ENCODE measurements around the gene USP20.

Gene USP20

GRCh38 chr9:129899620-129900019 lies 64.4 kb downstream of the USP20 start:
- peaks cover 89% of the 10 kb centered on the region for H3K4me1 Mint-ChIP-seq
- no peaks in the 10 kb centered on the region for H3K27me3 Mint-ChIP-seq
- peaks cover 95% of the 10 kb centered on the region for H3K36me3 Mint-ChIP-seq
- ATAC-seq, result no peak
- H3K9me3 Mint-ChIP-seq, result no peaks in the 10 kb centered on the region
- H3K4me3 Mint-ChIP-seq, result peak overlapping the region; percentile 61
- H3K27ac Mint-ChIP-seq, result peak overlapping the region; percentile 95

- no peaks in the 10 kb centered on the region for H3K9me3 Mint-ChIP-seq
- H3K36me3 Mint-ChIP-seq, result peaks cover 95% of the 10 kb centered on the region
- peaks cover 90% of the 10 kb centered on the region for H3K4me1 Mint-ChIP-seq
- H3K27me3 Mint-ChIP-seq, result no peaks in the 10 kb centered on the region
- ATAC-seq, result peak; percentile 98
- peak overlapping the region; percentile 47 for H3K4me3 Mint-ChIP-seq
- peak overlapping the region; percentile 95 for H3K27ac Mint-ChIP-seq
These were observed 65.2 kb downstream of the USP20 start for GRCh38 chr9:129900263-129901027.

- Mint-ChIP-seq H3K36me3 (peaks cover 95% of the 10 kb centered on the region), H3K27ac (peak overlapping the region; percentile 95), H3K4me3 (no peak overlapping the region), H3K9me3 (no peaks in the 10 kb centered on the region), H3K4me1 (peaks cover 89% of the 10 kb centered on the region), H3K27me3 (no peaks in the 10 kb centered on the region)
- ATAC-seq, result no peak
These were observed 66.9 kb downstream of the USP20 start for GRCh38 chr9:129901993-129902739.

GRCh38 chr9:129902740-129903134 lies 67.5 kb downstream of the USP20 start:
- ATAC-seq, result no peak
- peak overlapping the region; percentile 95 for H3K27ac Mint-ChIP-seq
- no peaks in the 10 kb centered on the region for H3K27me3 Mint-ChIP-seq
- H3K4me1 Mint-ChIP-seq, result peaks cover 86% of the 10 kb centered on the region
- H3K4me3 Mint-ChIP-seq, result no peak overlapping the region
- peaks cover 94% of the 10 kb centered on the region for H3K36me3 Mint-ChIP-seq
- no peaks in the 10 kb centered on the region for H3K9me3 Mint-ChIP-seq

- peaks cover 66% of the 10 kb centered on the region for H3K4me1 Mint-ChIP-seq
- no peaks in the 10 kb centered on the region for H3K27me3 Mint-ChIP-seq
- H3K36me3 Mint-ChIP-seq, result peaks cover 86% of the 10 kb centered on the region
- no peaks in the 10 kb centered on the region for H3K9me3 Mint-ChIP-seq
- H3K27ac Mint-ChIP-seq, result peak overlapping the region; percentile 63
- no peak for ATAC-seq
- no peak overlapping the region for H3K4me3 Mint-ChIP-seq
These were observed 69.5 kb downstream of the USP20 start for GRCh38 chr9:129904734-129905133.

GRCh38 chr9:129906298-129906697 lies 71.0 kb downstream of the USP20 start:
- no peak overlapping the region for H3K4me3 Mint-ChIP-seq
- peak overlapping the region; percentile 63 for H3K27ac Mint-ChIP-seq

GRCh38 chr9:129907201-129907600 lies 71.9 kb downstream of the USP20 start:
- H3K4me3 Mint-ChIP-seq, result no peak overlapping the region
- H3K9me3 Mint-ChIP-seq, result no peaks in the 10 kb centered on the region
- peak overlapping the region; percentile 63 for H3K27ac Mint-ChIP-seq
- H3K36me3 Mint-ChIP-seq, result peaks cover 73% of the 10 kb centered on the region
- no peaks in the 10 kb centered on the region for H3K27me3 Mint-ChIP-seq
- no peak for ATAC-seq
- peaks cover 54% of the 10 kb centered on the region for H3K4me1 Mint-ChIP-seq

More at GRCh38 chr9:129906298-129906697, 71.0 kb downstream of the USP20 start:
- H3K36me3 Mint-ChIP-seq, result peaks cover 74% of the 10 kb centered on the region
- H3K4me1 Mint-ChIP-seq, result peaks cover 55% of the 10 kb centered on the region
- no peaks in the 10 kb centered on the region for H3K9me3 Mint-ChIP-seq
- no peak for ATAC-seq
- H3K27me3 Mint-ChIP-seq, result no peaks in the 10 kb centered on the region

GRCh38 chr9:129908906-129909305 lies 73.6 kb downstream of the USP20 start:
- H3K4me1 Mint-ChIP-seq, result peaks cover 44% of the 10 kb centered on the region
- H3K36me3 Mint-ChIP-seq, result peaks cover 71% of the 10 kb centered on the region
- ATAC-seq, result no peak
- no peak overlapping the region for H3K27ac Mint-ChIP-seq
- H3K4me3 Mint-ChIP-seq, result no peak overlapping the region
- H3K9me3 Mint-ChIP-seq, result no peaks in the 10 kb centered on the region
- no peaks in the 10 kb centered on the region for H3K27me3 Mint-ChIP-seq

- Mint-ChIP-seq H3K27me3 (no peaks in the 10 kb centered on the region), H3K36me3 (peaks cover 65% of the 10 kb centered on the region), H3K4me1 (peaks cover 35% of the 10 kb centered on the region), H3K27ac (peak overlapping the region; percentile 62), H3K4me3 (no peak overlapping the region), H3K9me3 (no peaks in the 10 kb centered on the region)
- no peak for ATAC-seq
These were observed 74.6 kb downstream of the USP20 start for GRCh38 chr9:129909851-129910250.

GRCh38 chr9:129910628-129911567 lies 75.6 kb downstream of the USP20 start:
- Mint-ChIP-seq H3K4me3 (no peak overlapping the region), H3K4me1 (peaks cover 31% of the 10 kb centered on the region), H3K36me3 (peaks cover 59% of the 10 kb centered on the region), H3K27ac (peak overlapping the region; percentile 30), H3K27me3 (no peaks in the 10 kb centered on the region), H3K9me3 (no peaks in the 10 kb centered on the region)
- ATAC-seq, result peak; percentile 36

- Mint-ChIP-seq H3K4me1 (peaks cover 32% of the 10 kb centered on the region), H3K4me3 (no peak overlapping the region), H3K27ac (peak overlapping the region; percentile 55), H3K9me3 (no peaks in the 10 kb centered on the region), H3K36me3 (peaks cover 59% of the 10 kb centered on the region), H3K27me3 (no peaks in the 10 kb centered on the region)
- ATAC-seq, result no peak
These were observed 78.8 kb downstream of the USP20 start for GRCh38 chr9:129914051-129914450.

- ATAC-seq, result no peak
- peaks cover 40% of the 10 kb centered on the region for H3K4me1 Mint-ChIP-seq
- H3K36me3 Mint-ChIP-seq, result peaks cover 62% of the 10 kb centered on the region
- no peak overlapping the region for H3K27ac Mint-ChIP-seq
- no peak overlapping the region for H3K4me3 Mint-ChIP-seq
- no peaks in the 10 kb centered on the region for H3K9me3 Mint-ChIP-seq
- H3K27me3 Mint-ChIP-seq, result no peaks in the 10 kb centered on the region
These were observed 81.4 kb downstream of the USP20 start for GRCh38 chr9:129916707-129917106.

GRCh38 chr9:129918296-129918950 lies 83.2 kb downstream of the USP20 start:
- H3K27me3 Mint-ChIP-seq, result no peaks in the 10 kb centered on the region
- no peak overlapping the region for H3K4me3 Mint-ChIP-seq
- no peak for ATAC-seq
- peaks cover 64% of the 10 kb centered on the region for H3K36me3 Mint-ChIP-seq
- H3K9me3 Mint-ChIP-seq, result no peaks in the 10 kb centered on the region
- H3K27ac Mint-ChIP-seq, result peak overlapping the region; percentile 60
- peaks cover 33% of the 10 kb centered on the region for H3K4me1 Mint-ChIP-seq

GRCh38 chr9:129919277-129919676 lies 84.0 kb downstream of the USP20 start:
- peaks cover 35% of the 10 kb centered on the region for H3K4me1 Mint-ChIP-seq
- no peaks in the 10 kb centered on the region for H3K27me3 Mint-ChIP-seq
- ATAC-seq, result no peak
- peaks cover 65% of the 10 kb centered on the region for H3K36me3 Mint-ChIP-seq
- H3K27ac Mint-ChIP-seq, result no peak overlapping the region
- H3K9me3 Mint-ChIP-seq, result no peaks in the 10 kb centered on the region
- no peak overlapping the region for H3K4me3 Mint-ChIP-seq
